Neural cell (in vitro differentiated cells): Measurements from ENCODE around the gene ZMYM2. TPM values are rescaled to one million over a fixed set of nuclear protein-coding genes. Genes with fewer than 3 reads are reported as not detected.

ENCODE experiments used
- H2AFZ ChIP-seq: fragments of 200-600, 300-800 bp; sonication (generic), shearing (Covaris generic); 2 replicates; pipeline ENCODE4 v1.6.0; 2014; ENCODE audit warnings: low read depth, mild to moderate bottlenecking, antibody characterized with exemption, low read length, moderate library complexity
- H3F3A ChIP-seq: fragments of 200-600 bp; shearing (Covaris generic); 2 replicates; pipeline ENCODE4 v1.6.1; 2016; ENCODE audit warnings: mild to moderate bottlenecking, moderate library complexity, mixed read lengths, antibody characterized with exemption, low read length; ENCODE audit not compliant: insufficient read depth, poor library complexity, severe bottlenecking
- H3K27ac ChIP-seq: fragments of 200-600, 300-800 bp; sonication (generic), shearing (Covaris generic); 2 replicates; pipeline ENCODE4 v1.5.1; 2014; ENCODE audit warnings: mild to moderate bottlenecking, low read length, moderate library complexity
- H3K27me3 ChIP-seq: fragments of 300-800, 200-600 bp; sonication (generic), shearing (Covaris generic); 2 replicates; pipeline ENCODE4 v1.6.0; 2014; ENCODE audit warnings: mild to moderate bottlenecking, low read depth, low read length, moderate library complexity; ENCODE audit not compliant: insufficient read depth
- H3K36me3 ChIP-seq: fragments of 300-800, 200-600 bp; sonication (generic), shearing (Covaris generic); 2 replicates; pipeline ENCODE4 v1.5.1; 2014; ENCODE audit warnings: mild to moderate bottlenecking, antibody characterized with exemption, low read length, moderate library complexity; ENCODE audit not compliant: insufficient read depth
- H3K4me2 ChIP-seq: fragments of 300-800, 200-600 bp; sonication (generic), shearing (Covaris generic); 2 replicates; pipeline ENCODE4 v1.6.0; 2014; ENCODE audit warnings: mild to moderate bottlenecking, low read length
- H3K4me3 ChIP-seq: fragments of 300-800, 200-600 bp; sonication (generic), shearing (Covaris generic); 2 replicates; pipeline ENCODE4 v1.5.1; 2014; ENCODE audit warnings: mild to moderate bottlenecking, low read length, moderate library complexity
- H3K79me2 ChIP-seq: fragments of 200-600 bp; shearing (Covaris generic); replicated peaks from 2 replicates; pipeline ENCODE4 v1.6.0; 2014; ENCODE audit warnings: mild to moderate bottlenecking, low read length, moderate library complexity; ENCODE audit not compliant: insufficient read depth
- H3K9ac ChIP-seq: fragments of 300-800, 200-600 bp; sonication (generic), shearing (Covaris generic); 2 replicates; pipeline ENCODE4 v1.6.1; 2016; ENCODE audit warnings: mild to moderate bottlenecking, low read length, mixed read lengths
- H3K9me2 ChIP-seq: fragments of 200-600 bp; shearing (Covaris generic); 2 replicates; pipeline ENCODE4 v1.6.1; 2016; ENCODE audit warnings: mild to moderate bottlenecking, low read length, mixed read lengths; ENCODE audit not compliant: insufficient read depth
- H3K9me3 ChIP-seq: fragments of 200-600, 300-800 bp; sonication (generic), shearing (Covaris generic); 2 replicates; pipeline ENCODE4 v1.6.1; 2016; ENCODE audit warnings: mild to moderate bottlenecking, mixed run types, low read length, moderate library complexity, mixed read lengths
- H4K20me1 ChIP-seq: fragments of 200-600 bp; shearing (Covaris generic); 2 replicates; pipeline ENCODE4 v1.6.1; 2016; ENCODE audit warnings: mild to moderate bottlenecking, mixed run types; ENCODE audit not compliant: insufficient read depth
- CTCF ChIP-seq: fragments of 450-650 bp; IDR thresholded peaks from 2 replicates; pipeline ENCODE4 v1.5.1; 2014; ENCODE audit warnings: antibody characterized with exemption, mild to moderate bottlenecking, moderate library complexity; ENCODE audit not compliant: poor library complexity, severe bottlenecking
- EP300 ChIP-seq: fragments of 450-650 bp; conservative IDR thresholded peaks from 2 replicates; pipeline ENCODE4 v1.6.1; 2014; ENCODE audit warnings: antibody characterized with exemption, mild to moderate bottlenecking, moderate library complexity; ENCODE audit not compliant: poor library complexity, severe bottlenecking
- EZH2 ChIP-seq: fragments of 200-600, 300-800 bp; shearing (Covaris generic), sonication (generic); IDR thresholded peaks from 2 replicates; pipeline ENCODE4 v1.6.1; 2014; ENCODE audit warnings: antibody characterized with exemption, low read length, borderline replicate concordance, mild to moderate bottlenecking; ENCODE audit not compliant: insufficient read depth, poor library complexity, severe bottlenecking
- MXI1 ChIP-seq: fragments of 450-650 bp; conservative IDR thresholded peaks from 2 replicates; pipeline ENCODE4 v1.6.1; 2014; ENCODE audit warnings: antibody characterized with exemption, mild to moderate bottlenecking; ENCODE audit not compliant: poor library complexity, severe bottlenecking
- POLR2AphosphoS5 ChIP-seq: IDR thresholded peaks from 2 replicates; pipeline ENCODE4 v1.6.1; 2012
- RAD21 ChIP-seq: fragments of 450-650 bp; conservative IDR thresholded peaks from 2 replicates; pipeline ENCODE4 v1.6.1; 2014; ENCODE audit warnings: antibody characterized with exemption, mild to moderate bottlenecking, moderate library complexity
- REST ChIP-seq: IDR thresholded peaks from 2 replicates; pipeline ENCODE4 v1.6.1; 2012; ENCODE audit warnings: borderline replicate concordance
- SMC3 ChIP-seq: fragments of 450-650 bp; conservative IDR thresholded peaks from 2 replicates; pipeline ENCODE4 v1.6.1; 2014; ENCODE audit warnings: antibody characterized with exemption, mild to moderate bottlenecking, moderate library complexity; ENCODE audit not compliant: poor library complexity
- TAF1 ChIP-seq: IDR thresholded peaks from 2 replicates; pipeline ENCODE4 v1.6.1; 2012; ENCODE audit warnings: low read depth
- polyA plus RNA-seq: library from polyadenylated mRNA; depleted of rRNA; stranded (reverse); fragments of >200 nt; gene quantifications from 2 replicates; pipeline ENCODE4 v1.2.3, GENCODE V29; 2014

Gene ZMYM2
- polyA plus RNA-seq, 1 donor from 2014 or later, result 92.2 TPM

- H3K4me2 ChIP-seq, result no peak overlapping the region
- no peaks in the 10 kb centered on the region for H3F3A ChIP-seq
- H3K4me3 ChIP-seq, result no peak overlapping the region
- no peaks in the 10 kb centered on the region for H3K9me2 ChIP-seq
- H4K20me1 ChIP-seq, result no peaks in the 10 kb centered on the region
- no peak overlapping the region for H3K9ac ChIP-seq
- H3K9me3 ChIP-seq, result no peaks in the 10 kb centered on the region
- no peak overlapping the region for H2AFZ ChIP-seq
- H3K27ac ChIP-seq, result no peak overlapping the region
- TF ChIP-seq CTCF (no peak), REST (no peak), TAF1 (no peak), POLR2AphosphoS5 (no peak), EZH2 (no peak), RAD21 (no peak), SMC3 (no peak), MXI1 (no peak), EP300 (no peak)
- H3K27me3 ChIP-seq, result no peaks in the 10 kb centered on the region
- H3K36me3 ChIP-seq, result peaks cover 10% of the 10 kb centered on the region
- H3K79me2 ChIP-seq, result peaks cover 52% of the 10 kb centered on the region
Measured at GRCh38 chr13:20002787-20003186, 44.3 kb downstream of the ZMYM2 start.

- Histone ChIP-seq H3K9me3 (no peaks in the 10 kb centered on the region), H3K27me3 (no peaks in the 10 kb centered on the region), H4K20me1 (no peaks in the 10 kb centered on the region), H3K27ac (no peak overlapping the region), H3F3A (no peaks in the 10 kb centered on the region), H3K9ac (no peak overlapping the region), H3K4me3 (no peak overlapping the region), H2AFZ (no peak overlapping the region), H3K79me2 (peaks cover 18% of the 10 kb centered on the region), H3K36me3 (peaks cover 13% of the 10 kb centered on the region), H3K4me2 (no peak overlapping the region), H3K9me2 (no peaks in the 10 kb centered on the region)
- TF ChIP-seq REST, result no peak
- TF ChIP-seq POLR2AphosphoS5, result no peak
- no peak for TF ChIP-seq CTCF
- no peak for TF ChIP-seq TAF1
- TF ChIP-seq MXI1, result no peak
- TF ChIP-seq SMC3, result no peak
- no peak for TF ChIP-seq EZH2
- TF ChIP-seq RAD21, result no peak
- TF ChIP-seq EP300, result no peak
Measured at GRCh38 chr13:20006206-20006605, 47.7 kb downstream of the ZMYM2 start.
